Nucleus accumbens (tissue), 56 donors: ENCODE measurements around the gene VMO1.

Experiments
- DNase-seq, 56 donors: peaks; one replicate each; lab custom pipeline; 2025; lab: John Stamatoyannopoulos, UW

VMO1 gene

DNA sequence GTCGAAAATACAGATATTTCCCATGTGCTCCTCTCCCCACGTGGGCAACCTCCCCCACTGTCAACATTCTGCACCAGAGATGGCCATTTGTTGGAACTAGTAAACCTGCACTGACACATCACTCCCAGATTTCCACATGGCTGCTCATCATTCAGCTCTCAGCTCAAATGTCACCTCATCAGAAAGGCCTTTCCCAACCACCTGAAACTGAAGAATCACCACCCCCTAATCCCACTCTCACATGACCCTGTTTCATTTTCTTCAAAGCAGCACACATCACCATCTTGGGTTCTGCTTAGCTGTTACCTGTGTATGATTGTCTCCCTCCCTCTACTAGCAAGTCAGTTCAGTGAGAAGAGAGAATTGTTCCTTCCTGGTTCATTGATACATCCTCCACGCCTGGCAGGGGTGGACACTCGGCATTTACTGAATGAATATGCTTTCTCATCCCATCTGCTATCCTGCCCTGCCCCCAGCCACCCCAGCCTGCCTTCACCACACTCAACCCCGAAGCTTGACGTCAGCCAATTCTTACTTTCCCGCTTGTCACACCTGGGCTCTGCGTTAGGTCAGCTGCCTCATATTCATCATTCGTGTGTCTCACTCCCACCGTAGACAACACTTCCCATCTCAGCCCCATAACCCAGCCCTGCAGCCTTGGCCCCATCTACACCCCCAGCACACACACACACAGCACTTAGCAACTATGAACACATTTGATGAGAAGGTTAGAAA is 14.5 kb upstream of the VMO1 start:
- no peak for DNase-seq

DNA sequence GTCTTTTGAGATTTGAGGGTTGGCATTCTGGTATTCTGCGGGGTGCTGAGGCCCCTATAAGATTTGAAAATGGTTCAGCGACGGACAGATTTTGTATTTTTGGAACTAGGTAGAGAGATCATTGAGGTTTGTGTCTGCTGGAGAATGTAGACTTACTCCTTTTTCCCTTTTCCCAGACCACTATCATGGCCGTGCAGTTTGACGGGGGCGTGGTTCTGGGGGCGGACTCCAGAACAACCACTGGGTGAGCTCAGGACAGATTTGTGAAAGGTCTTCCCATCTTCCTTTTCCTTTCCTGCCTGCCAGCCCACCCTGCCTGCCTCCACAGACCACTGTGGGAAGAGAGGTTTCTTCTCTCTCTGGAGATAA is 10.4 kb upstream of the VMO1 start:
- peak in 1 of 56 donors; percentile 13 for DNase-seq

DNA sequence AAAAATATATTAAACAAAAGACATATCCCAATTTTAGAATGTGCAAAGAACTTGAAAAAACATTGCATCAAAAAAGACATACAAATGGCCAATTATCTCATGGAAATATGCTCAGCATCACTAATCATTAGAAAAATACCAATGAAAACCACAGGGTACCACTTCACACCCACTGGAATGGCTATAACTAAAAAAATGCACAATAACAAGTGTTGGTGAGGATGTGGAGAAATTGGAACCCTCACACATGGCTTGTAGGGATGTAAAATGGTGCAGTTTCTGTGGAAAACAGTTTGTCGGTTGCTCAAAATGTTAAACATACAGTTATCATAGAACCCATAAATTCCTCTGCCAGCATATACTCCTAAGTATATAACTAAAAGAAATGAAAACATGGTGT is 9.0 kb upstream of the VMO1 start:
- DNase-seq: no peak

DNA sequence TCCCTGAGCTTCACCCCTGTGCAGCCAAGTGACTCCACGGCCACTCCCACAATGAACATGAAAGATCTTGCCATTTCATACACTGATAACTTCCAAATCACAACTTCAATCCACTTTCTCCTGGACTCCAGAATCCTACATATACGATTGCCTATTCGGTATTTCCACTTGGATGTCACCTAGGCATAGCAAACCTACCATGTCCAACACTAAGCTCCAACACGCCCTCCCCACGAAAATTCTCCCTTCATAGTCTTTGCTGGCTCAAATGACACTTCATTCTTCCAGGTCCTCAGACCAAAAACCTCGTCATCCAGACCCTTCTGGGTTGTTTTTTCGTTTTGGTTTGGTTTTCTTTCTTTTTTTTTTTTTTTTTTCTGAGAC is 4.5 kb upstream of the VMO1 start:
- no peak for DNase-seq

DNA sequence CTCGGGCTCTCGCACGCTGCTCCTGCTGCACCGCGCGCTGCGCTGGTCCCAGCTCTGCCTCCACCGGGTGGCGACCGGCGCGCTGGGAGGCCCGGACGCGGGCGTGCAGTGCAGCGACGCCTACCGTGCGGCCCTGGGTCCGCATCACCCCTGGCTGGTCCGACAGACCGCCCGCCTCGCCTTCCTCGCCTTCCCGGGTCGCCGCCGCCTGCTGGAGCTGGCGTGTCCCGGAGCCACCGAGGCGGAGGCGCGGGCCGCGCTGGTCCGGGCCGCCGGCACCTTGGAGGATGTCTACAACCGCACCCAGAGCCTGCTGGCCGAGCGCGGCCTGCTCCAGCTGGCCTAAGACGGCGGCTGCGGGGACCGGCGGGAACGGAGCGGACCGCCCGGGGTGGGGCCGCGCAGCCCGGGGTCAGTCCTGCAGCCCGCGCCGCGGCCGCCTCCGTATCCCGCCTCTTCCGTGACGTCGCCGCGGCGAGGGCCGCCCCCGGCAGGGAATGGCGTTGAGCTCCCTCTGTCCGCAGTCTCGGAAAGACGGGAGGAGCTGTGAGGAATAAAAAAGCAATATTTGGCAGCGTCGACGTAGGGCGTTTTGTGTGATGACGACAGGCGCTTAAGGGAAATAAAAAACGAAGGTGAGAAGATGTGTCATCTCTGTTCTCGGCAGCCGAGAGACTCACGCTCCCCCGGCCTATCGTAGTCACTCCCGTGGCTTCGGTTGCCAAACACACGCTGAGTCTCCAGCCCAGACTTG is 4.0 kb upstream of the VMO1 start:
- peak in 55 of 56 donors; percentile 30 to 89 (median 81) for DNase-seq

DNA sequence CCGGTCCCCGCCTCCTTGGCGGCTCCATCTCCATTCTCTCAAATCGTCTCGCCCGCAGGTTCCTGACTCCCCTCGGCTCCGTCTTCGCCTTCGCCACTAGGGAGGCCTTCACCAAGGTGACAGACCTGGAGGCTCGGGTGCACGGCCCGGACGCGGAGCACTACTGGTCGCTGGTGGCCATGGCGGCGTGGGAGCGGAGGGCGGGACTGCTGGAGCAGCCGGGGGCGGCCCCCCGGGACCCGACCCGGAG is 3.5 kb upstream of the VMO1 start:
- peak in 4 of 56 donors; percentile 54 to 71 (median 62) for DNase-seq

DNA sequence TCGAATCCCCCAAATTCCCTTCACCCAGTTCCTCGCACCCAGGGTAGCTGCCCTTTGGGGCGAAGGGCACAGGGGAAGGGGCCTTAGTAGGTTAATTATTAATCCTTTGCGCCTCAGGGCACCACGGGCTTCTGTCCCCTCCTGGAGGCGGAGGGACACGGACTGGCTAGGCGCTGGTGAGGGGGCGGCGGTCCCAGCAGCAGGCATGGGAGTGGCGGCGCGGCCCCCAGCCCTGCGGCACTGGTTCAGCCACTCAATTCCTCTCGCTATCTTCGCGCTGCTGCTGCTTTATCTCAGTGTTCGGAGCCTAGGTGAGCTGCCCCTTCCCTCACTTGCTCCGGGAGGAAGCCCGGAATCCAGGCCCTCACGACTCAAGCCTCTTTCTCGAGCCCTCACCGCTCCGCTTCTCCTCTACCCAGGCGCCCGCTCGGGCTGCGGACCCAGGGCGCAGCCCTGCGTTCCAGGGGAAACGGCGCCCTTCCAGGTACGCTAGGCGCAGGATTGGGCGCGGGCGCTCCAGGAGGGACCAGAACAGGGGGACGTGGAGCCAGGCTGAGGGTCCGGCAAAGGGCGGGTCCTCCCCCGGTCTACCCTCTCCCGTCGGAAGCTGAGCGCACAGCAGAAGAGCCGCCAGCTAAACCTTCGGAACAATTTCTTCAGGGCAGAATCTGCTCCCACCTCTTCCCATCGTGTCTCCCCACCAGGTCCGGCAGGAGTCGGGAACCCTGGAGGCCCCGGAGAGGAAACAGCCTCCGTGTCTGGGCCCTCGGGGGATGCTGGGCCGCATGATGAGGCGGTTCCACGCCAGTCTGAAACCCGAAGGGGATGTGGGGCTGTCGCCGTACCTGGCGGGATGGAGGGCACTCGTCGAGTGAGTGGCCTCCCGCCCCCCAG is 2.9 kb upstream of the VMO1 start, which contains the start of gene GLTPD2:
Gene GLTPD2, plus strand, starts transcription at position 158 of the 894 bp plus-strand sequence. Its CDS starts 48 bp downstream, at position 206.
- DNase-seq: peak in 5 of 56 donors; percentile 9 to 52 (median 38)

DNA sequence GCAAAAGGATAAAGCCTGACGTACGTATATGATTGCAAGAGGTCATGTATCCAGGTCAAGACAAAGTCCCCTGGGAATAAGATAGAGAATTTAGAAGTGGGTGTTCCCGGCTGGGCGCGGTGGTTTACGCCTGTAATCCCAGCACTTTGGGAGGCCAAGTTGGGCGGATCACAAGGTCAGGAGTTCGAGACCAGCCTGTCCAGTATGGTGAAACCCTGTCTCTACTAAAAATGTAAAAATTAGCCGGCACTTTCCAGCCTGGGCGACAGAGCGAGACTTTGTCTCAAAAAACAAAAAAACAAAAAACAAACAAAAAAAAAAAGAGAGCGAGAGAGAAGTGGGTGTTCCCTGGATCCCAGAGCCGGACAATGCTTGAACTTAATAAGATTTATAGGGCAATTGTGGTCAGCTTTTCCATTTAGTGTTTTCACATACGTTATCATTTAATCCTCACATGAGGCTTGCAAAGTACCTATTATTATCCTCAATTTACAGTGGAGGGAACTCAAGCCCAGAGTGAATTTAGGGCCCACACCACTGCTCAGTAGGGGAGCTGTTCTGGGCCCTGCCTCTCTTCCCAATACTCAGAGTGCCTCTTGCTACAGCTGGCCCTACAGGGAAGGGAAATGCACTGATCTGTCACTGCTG is 2.1 kb upstream of the VMO1 start:
- no peak for DNase-seq

DNA sequence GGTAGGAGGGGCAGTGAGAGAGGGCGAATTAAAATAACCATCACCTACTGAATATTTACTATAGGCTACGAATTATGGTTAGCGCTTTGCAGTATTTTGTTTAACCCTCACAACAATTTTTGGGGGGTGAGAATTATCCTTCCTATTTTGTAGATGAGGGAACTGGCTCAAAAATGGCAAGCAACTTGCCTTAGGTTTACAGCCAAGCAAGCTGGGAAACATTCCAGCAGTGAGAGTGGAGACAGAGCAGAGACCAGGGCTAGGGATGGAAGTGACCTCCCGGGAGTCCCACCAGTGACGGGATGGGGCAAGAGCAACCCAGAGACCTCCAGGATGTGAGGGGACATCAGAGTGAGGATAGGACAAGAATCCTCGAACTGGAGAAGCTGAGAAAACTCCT is 352 bp upstream of the VMO1 start:
- peak in 1 of 56 donors; percentile 29 for DNase-seq

DNA sequence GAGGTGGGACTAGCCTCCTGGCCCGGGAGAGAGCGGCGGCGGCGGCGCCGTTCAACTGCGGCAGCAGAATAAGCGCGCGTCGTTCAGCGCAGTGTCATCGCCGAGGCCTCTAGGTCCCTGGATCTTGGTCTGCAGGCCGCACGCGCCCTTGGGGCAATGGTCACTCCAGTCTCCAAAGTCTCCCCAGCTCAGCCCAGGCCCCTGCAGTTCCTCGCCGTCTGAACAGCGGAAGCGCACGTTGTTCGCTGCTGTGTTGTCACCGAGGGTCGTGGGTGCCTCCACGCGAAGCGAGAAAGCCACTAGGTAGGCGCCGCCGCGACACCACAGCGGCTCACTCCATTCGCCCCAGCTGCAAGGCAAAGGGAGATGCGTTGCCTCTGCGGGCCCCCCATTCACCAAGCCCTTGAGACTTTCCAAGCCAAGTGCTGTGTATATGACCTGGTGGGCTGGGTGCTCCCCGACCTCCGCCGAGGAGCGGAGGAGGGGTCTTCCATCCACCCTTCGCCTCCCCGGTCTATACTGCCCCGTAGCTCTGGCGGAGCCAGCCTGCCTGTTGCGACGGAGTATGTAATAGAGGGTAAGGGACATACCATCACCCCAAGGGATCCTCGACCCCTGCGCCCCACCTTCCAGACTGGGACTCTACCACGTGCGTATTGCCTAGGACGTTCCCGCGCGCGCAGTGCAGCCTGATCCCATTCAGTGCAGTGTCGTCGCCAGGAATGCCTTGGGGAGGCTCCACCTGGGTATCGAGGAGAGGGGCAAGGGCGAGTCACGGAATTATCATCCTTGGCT is 656 bp downstream of the VMO1 start:
- DNase-seq: peak in 4 of 56 donors; percentile 4 to 44 (median 23)

DNA sequence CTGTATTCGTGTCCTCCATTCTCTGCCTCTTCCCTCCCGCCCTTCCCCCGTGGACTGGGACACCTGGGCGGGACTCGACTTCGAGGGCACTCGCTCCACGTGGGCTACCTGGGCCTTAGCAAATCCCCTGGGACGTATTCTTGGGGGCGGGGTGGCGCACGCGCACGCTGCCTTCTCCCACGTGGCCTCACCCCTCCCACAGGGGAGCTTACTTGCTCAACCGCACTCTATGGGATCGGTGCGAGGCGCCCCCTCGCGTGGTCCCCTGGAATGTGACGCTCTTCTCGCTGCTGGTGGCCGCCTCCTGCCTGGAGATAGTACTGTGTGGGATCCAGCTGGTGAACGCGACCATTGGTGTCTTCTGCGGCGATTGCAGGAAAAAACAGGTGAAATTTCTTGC is 3.5 kb downstream of the VMO1 start:
- no peak for DNase-seq

DNA sequence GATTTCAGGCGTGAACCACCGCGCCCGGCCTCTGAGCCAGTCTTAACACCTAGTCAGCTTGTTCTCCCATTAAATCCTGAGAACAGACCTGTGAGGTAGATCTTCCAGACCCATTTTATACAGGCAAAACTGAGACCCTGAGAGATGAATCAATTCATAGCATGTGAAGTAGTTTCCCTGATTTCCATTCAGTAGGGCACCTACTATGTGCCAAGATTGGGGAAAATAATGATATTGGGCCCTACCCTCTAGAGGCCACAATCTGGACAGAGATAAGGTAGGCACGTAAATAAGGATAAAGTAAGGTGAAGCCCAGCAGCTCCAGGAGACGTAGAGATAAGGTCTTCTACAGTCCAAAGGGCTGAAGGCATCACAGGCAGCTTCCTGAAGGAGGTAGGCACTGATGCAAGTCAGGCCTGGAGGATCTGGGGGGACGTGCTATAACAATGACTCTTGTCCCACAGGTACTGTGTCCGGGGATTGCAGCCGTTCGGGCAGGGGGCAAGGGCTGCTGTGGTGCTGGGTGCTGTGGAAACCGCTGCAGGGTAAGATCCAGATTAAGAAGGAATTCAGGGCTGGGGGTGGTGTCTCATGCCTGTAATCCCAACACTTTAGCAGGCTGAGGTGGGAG is 5.7 kb downstream of the VMO1 start:
- no peak for DNase-seq

DNA sequence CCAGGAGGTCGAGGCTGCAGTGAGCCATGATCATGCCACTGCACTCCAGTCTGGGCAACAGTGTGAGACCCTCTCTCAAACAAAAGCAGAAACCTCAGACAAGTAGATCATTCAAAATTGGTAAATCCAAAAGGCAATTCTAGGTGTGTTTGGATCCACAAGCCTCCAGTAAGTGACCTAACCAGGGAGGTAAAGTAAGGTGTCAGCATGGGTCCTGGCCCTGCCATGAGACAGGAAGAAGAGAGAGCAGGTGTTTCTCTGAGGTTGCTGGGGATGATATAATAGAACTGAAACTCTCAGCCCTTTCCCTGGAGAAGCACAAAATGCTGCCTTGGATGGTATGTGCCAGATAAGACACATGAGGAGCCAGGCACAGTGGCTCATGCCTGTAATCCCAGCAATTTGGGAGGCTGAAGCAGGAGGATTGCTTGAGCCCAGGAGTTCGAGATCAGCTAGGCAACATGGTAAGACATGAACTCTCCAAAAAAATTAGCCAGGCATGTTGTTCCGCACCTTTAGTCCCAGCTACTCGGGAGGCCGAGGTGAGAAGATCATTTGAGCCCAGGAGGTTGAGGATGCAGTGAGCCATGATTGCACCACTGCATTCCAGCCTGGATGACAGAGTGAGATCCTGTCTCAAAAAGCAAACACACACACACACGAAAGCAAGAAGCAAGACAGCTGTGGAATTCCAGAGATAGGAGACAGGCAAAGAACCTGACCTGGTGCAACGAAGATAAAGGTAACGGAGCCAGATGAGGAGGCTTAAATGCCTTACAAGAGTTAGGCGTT is 8.0 kb downstream of the VMO1 start:
- no peak for DNase-seq

DNA sequence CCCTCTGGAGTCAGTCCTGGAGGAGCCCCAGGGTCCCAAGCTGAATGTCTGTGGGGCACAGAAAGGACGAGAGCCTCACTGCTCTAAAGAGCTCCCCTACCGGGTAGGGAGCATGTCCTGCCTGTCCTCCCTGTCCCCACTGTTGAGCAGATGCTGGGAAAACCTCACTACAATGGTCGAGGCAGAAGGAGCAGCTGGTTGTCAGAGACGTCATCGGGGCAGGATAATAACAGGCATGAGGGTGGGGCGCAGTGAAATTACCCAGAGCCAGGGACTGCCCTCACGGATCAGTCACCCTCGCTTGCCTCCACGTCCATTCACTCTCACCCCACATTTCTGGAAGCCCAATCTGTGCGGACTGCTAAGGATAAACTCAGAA is 13.9 kb downstream of the VMO1 start:
- DNase-seq: no peak

DNA sequence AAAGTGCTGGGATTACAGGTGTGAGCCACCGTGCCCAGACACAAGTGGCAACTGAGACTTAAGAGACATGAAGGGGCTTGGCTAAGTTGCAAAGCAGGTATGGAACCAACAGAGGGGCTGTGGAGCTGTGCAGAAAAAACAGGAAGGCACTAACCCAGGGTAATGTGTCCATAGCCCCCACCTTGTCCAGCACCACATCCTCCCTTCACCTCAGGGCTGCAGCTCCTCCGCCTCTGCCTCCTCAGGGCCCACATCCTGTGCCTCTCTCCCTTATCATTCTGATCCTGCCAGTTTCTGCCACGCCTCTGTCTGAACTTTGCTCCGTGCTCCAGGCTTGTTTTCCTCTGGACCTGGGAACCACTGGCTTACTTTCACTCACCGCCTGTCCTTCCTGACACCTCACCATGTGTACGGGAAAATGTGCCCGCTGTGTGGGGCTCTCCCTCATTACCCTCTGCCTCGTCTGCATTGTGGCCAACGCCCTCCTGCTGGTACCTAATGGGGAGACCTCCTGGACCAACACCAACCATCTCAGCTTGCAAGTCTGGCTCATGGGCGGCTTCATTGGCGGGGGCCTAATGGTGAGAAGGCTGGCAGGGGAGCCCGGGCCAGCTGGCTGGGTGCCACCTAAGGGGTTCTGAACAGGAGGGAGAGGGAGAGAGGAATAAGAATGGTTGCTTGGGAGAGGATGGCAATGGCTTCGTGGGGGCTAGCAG is 14.5 kb downstream of the VMO1 start, which contains the start of gene TM4SF5:
Gene TM4SF5, plus strand, starts transcription at position 368 of the 716 bp plus-strand sequence. Its CDS starts 37 bp downstream, at position 405.
- no peak for DNase-seq

DNA sequence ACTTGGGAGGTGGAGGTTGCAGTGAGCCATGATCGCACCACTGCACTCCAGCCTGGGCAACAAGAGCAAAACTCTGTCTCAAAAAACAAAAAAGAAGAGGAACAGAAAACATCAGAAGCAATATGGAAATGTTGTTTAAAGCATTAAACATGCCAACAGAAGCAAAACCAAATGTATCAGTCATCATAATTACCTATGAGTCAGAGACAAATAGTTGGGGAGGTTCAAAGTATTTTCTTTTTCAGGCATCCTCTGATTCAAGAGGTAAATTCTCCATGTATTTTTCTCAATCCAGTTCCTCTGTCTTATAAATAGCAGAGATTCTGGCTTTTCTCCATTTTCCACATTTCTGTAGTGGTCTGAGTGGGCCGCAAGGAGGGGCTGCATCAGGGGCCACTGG is 16.5 kb downstream of the VMO1 start:
- no peak for DNase-seq

DNA sequence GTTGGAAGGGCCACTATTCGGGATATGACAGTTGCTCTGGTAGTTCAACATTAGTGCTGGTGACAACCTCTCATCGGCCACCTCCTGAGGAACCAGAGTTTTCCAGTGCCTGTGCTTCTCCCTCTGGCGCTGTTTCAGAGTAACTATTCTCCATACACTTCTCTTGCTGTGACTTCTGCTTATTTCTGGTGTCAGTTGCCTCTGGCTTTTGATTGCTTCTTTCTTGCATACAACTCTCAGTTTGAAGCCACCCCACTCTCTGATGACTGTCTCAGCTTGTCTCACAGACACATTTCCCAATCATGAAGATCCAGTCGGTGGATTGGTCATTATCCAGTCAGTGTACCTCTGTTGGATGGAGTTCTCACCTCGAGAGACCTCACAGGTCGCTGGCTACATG is 17.9 kb downstream of the VMO1 start:
- no peak for DNase-seq

DNA sequence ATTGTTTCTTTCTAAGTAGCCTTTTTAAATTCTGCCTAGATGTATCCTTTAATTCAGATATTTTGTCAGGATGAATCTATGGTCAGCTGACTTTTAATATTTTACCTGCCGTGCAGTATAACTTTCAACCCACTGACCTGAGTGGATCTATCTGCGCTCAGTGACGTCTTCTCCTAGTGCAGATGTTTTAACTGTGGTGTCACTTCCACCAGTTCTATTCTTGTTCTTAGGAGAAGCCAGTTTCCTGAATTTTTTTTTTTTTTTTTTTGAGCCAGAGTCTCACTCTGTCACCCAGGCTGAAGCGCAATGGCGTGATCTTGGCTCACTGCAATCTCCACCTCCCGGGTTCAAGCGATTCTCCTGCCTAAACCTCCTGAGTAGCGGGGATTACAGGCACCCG is 19.4 kb downstream of the VMO1 start:
- no peak for DNase-seq
